ENCODE data around the gene TMEM184B.
A peak's percentile ranks its signal among the peaks of the same experiment; 100 is the strongest.

Gene TMEM184B

GRCh38 chr22:38203855-38204514 lies 68.8 kb downstream of the TMEM184B start:
- Histone ChIP-seq H3K36me3 (ENCODE audit: insufficient read depth, insufficient read length, low read length) (peaks cover 4% of the 10 kb centered on the region), H3K4me3 (ENCODE audit: insufficient read length, low read depth) (no peak overlapping the region), H3K9ac (ENCODE audit: insufficient read length, low read depth) (no peak overlapping the region), H3K9me3 (ENCODE audit: insufficient read depth, low read length) (no peaks in the 10 kb centered on the region), H3K4me1 (ENCODE audit: insufficient read depth, insufficient read length) (peaks cover 28% of the 10 kb centered on the region), H3K27me3 (ENCODE audit: insufficient read depth, insufficient read length) (peaks cover 5% of the 10 kb centered on the region)
- no peak for DNase-seq (ENCODE audit: low read depth, low spot score)
- TF ChIP-seq SUZ12 (IDR thresholded peaks at IDR 0.05; ENCODE audit: extremely low read depth, insufficient read depth, insufficient read length): no peak
- no peak for TF ChIP-seq YY1 (IDR thresholded peaks at IDR 0.05; ENCODE audit: insufficient read depth, insufficient read length)
- no peak for TF ChIP-seq ZNF274 (IDR thresholded peaks at IDR 0.05; ENCODE audit: low read depth, low read length)

- H3K9ac ChIP-seq (ENCODE audit: insufficient read length, low read depth): peak overlapping the region; percentile 81
- no peak for DNase-seq (ENCODE audit: low read depth, low spot score)
- H3K36me3 ChIP-seq (ENCODE audit: insufficient read depth, insufficient read length, low read length): no peaks in the 10 kb centered on the region
- H3K27me3 ChIP-seq (ENCODE audit: insufficient read depth, insufficient read length): peaks cover 5% of the 10 kb centered on the region
- H3K4me1 ChIP-seq (ENCODE audit: insufficient read depth, insufficient read length): peaks cover 28% of the 10 kb centered on the region
- TF ChIP-seq SUZ12 (IDR thresholded peaks at IDR 0.05; ENCODE audit: extremely low read depth, insufficient read depth, insufficient read length) (no peak), YY1 (IDR thresholded peaks at IDR 0.05; ENCODE audit: insufficient read depth, insufficient read length) (no peak), ZNF274 (IDR thresholded peaks at IDR 0.05; ENCODE audit: low read depth, low read length) (no peak)
- H3K4me3 ChIP-seq (ENCODE audit: insufficient read length, low read depth): peak overlapping the region; percentile 69
- H3K9me3 ChIP-seq (ENCODE audit: insufficient read depth, low read length): no peaks in the 10 kb centered on the region
Measured at GRCh38 chr22:38203090-38203810, 69.6 kb downstream of the TMEM184B start.

GRCh38 chr22:38202437-38203089 lies 70.2 kb downstream of the TMEM184B start:
- peaks cover 5% of the 10 kb centered on the region for H3K27me3 ChIP-seq (ENCODE audit: insufficient read depth, insufficient read length)
- peak overlapping the region; percentile 81 for H3K9ac ChIP-seq (ENCODE audit: insufficient read length, low read depth)
- TF ChIP-seq ZNF274 (IDR thresholded peaks at IDR 0.05; ENCODE audit: low read depth, low read length): no peak
- no peak for TF ChIP-seq YY1 (IDR thresholded peaks at IDR 0.05; ENCODE audit: insufficient read depth, insufficient read length)
- no peak for TF ChIP-seq SUZ12 (IDR thresholded peaks at IDR 0.05; ENCODE audit: extremely low read depth, insufficient read depth, insufficient read length)
- H3K4me3 ChIP-seq (ENCODE audit: insufficient read length, low read depth): peak overlapping the region; percentile 69
- peaks cover 28% of the 10 kb centered on the region for H3K4me1 ChIP-seq (ENCODE audit: insufficient read depth, insufficient read length)
- no peak for DNase-seq (ENCODE audit: low read depth, low spot score)
- H3K9me3 ChIP-seq (ENCODE audit: insufficient read depth, low read length): no peaks in the 10 kb centered on the region
- H3K36me3 ChIP-seq (ENCODE audit: insufficient read depth, insufficient read length, low read length): no peaks in the 10 kb centered on the region

- Histone ChIP-seq H3K4me3 (ENCODE audit: insufficient read length, low read depth) (peak within 1 kb of the TSS; percentile 69), H3K4me1 (ENCODE audit: insufficient read depth, insufficient read length) (peaks cover 28% of the 10 kb centered on the region), H3K27me3 (ENCODE audit: insufficient read depth, insufficient read length) (peaks cover 5% of the 10 kb centered on the region), H3K9me3 (ENCODE audit: insufficient read depth, low read length) (no peaks in the 10 kb centered on the region), H3K9ac (ENCODE audit: insufficient read length, low read depth) (peak within 1 kb of the TSS; percentile 81), H3K36me3 (ENCODE audit: insufficient read depth, insufficient read length, low read length) (no peaks in the 10 kb centered on the region)
- TF ChIP-seq SUZ12 (IDR thresholded peaks at IDR 0.05; ENCODE audit: extremely low read depth, insufficient read depth, insufficient read length) (no peak), ZNF274 (IDR thresholded peaks at IDR 0.05; ENCODE audit: low read depth, low read length) (no peak), YY1 (IDR thresholded peaks at IDR 0.05; ENCODE audit: insufficient read depth, insufficient read length) (no peak)
- DNase-seq (ENCODE audit: low read depth, low spot score): peak; percentile 87
Measured at GRCh38 chr22:38201711-38202436, 70.9 kb downstream of the TMEM184B start, which contains the start of gene MAFF. Gene MAFF (plus strand): TSS chr22:38201994. CDS start chr22:38213854, 11,860 bp downstream.

GRCh38 chr22:38201371-38201710 lies 71.5 kb downstream of the TMEM184B start:
- Histone ChIP-seq H3K36me3 (ENCODE audit: insufficient read depth, insufficient read length, low read length) (no peaks in the 10 kb centered on the region), H3K9ac (ENCODE audit: insufficient read length, low read depth) (peak overlapping the region; percentile 47), H3K9me3 (ENCODE audit: insufficient read depth, low read length) (no peaks in the 10 kb centered on the region), H3K27me3 (ENCODE audit: insufficient read depth, insufficient read length) (peaks cover 5% of the 10 kb centered on the region), H3K4me3 (ENCODE audit: insufficient read length, low read depth) (peak overlapping the region; percentile 25), H3K4me1 (ENCODE audit: insufficient read depth, insufficient read length) (peaks cover 28% of the 10 kb centered on the region)
- TF ChIP-seq ZNF274 (IDR thresholded peaks at IDR 0.05; ENCODE audit: low read depth, low read length) (no peak), SUZ12 (IDR thresholded peaks at IDR 0.05; ENCODE audit: extremely low read depth, insufficient read depth, insufficient read length) (no peak), YY1 (IDR thresholded peaks at IDR 0.05; ENCODE audit: insufficient read depth, insufficient read length) (no peak)
- no peak for DNase-seq (ENCODE audit: low read depth, low spot score)

- TF ChIP-seq ZNF274 (IDR thresholded peaks at IDR 0.05; ENCODE audit: low read depth, low read length) (no peak), SUZ12 (IDR thresholded peaks at IDR 0.05; ENCODE audit: extremely low read depth, insufficient read depth, insufficient read length) (no peak), YY1 (IDR thresholded peaks at IDR 0.05; ENCODE audit: insufficient read depth, insufficient read length) (no peak)
- H3K9ac ChIP-seq (ENCODE audit: insufficient read length, low read depth): no peak overlapping the region
- H3K4me1 ChIP-seq (ENCODE audit: insufficient read depth, insufficient read length): peaks cover 18% of the 10 kb centered on the region
- H3K36me3 ChIP-seq (ENCODE audit: insufficient read depth, insufficient read length, low read length): no peaks in the 10 kb centered on the region
- no peaks in the 10 kb centered on the region for H3K9me3 ChIP-seq (ENCODE audit: insufficient read depth, low read length)
- H3K27me3 ChIP-seq (ENCODE audit: insufficient read depth, insufficient read length): peaks cover 5% of the 10 kb centered on the region
- H3K4me3 ChIP-seq (ENCODE audit: insufficient read length, low read depth): no peak overlapping the region
- no peak for DNase-seq (ENCODE audit: low read depth, low spot score)
Measured at GRCh38 chr22:38199826-38200559, 72.8 kb downstream of the TMEM184B start.

All from NT2/D1 (cell line).